ENCODE measurements around the gene MPND. TPM values are rescaled to one million over a fixed set of nuclear protein-coding genes. Genes with fewer than 3 reads are reported as not detected.

The MPND gene
- total RNA-seq, 2 donors from 2014 or later: 51.5 to 55.9 TPM

GRCh38 chr19:4385291-4386040, 42.1 kb downstream of the MPND start:
- H3K9me3 Mint-ChIP-seq: no peaks in the 10 kb centered on the region
- 92 to 96% methylated on average over 10 to 15 of the region's 15 CpGs for WGBS, 2 experiments (ENCODE audit: insufficient coverage in 1 of 2, insufficient read length in 1 of 2)
- TF ChIP-seq, protein P1, sequence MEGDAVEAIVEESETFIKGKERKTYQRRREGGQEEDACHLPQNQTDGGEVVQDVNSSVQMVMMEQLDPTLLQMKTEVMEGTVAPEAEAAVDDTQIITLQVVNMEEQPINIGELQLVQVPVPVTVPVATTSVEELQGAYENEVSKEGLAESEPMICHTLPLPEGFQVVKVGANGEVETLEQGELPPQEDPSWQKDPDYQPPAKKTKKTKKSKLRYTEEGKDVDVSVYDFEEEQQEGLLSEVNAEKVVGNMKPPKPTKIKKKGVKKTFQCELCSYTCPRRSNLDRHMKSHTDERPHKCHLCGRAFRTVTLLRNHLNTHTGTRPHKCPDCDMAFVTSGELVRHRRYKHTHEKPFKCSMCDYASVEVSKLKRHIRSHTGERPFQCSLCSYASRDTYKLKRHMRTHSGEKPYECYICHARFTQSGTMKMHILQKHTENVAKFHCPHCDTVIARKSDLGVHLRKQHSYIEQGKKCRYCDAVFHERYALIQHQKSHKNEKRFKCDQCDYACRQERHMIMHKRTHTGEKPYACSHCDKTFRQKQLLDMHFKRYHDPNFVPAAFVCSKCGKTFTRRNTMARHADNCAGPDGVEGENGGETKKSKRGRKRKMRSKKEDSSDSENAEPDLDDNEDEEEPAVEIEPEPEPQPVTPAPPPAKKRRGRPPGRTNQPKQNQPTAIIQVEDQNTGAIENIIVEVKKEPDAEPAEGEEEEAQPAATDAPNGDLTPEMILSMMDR (conservative IDR thresholded peaks at IDR 0.05): no peak
- Histone ChIP-seq H3K36me3 (ENCODE audit: control insufficient read depth, insufficient read depth, low read length) (peaks cover 16% of the 10 kb centered on the region), H3K4me3 (ENCODE audit: low read length) (no peak overlapping the region), H3K9ac (ENCODE audit: extremely low read depth, low read length, poor library complexity, severe bottlenecking) (no peak overlapping the region), H3K4me1 (ENCODE audit: control insufficient read depth, insufficient read depth, low read length) (peaks cover 8% of the 10 kb centered on the region), H3K27me3 (ENCODE audit: control insufficient read depth, insufficient read depth, low read length, poor library complexity, severe bottlenecking) (no peaks in the 10 kb centered on the region), H3K27ac (ENCODE audit: low read depth, low read length) (peak overlapping the region; percentile 53), H3K9me3 (ENCODE audit: control insufficient read depth, low read length) (no peaks in the 10 kb centered on the region)
- H3K27me3 Mint-ChIP-seq (ENCODE audit: insufficient read depth): no peaks in the 10 kb centered on the region
- H3K4me3 Mint-ChIP-seq: no peak overlapping the region
- peaks cover 22% of the 10 kb centered on the region for H3K4me1 Mint-ChIP-seq
- peaks cover 25% of the 10 kb centered on the region for H3K36me3 Mint-ChIP-seq (ENCODE audit: low read depth)
- H3K27ac Mint-ChIP-seq: no peak overlapping the region
- no peak for DNase-seq

- H3K9me3 Mint-ChIP-seq: no peaks in the 10 kb centered on the region
- Histone ChIP-seq H3K4me3 (ENCODE audit: low read length) (no peak overlapping the region), H3K27ac (ENCODE audit: low read depth, low read length) (no peak overlapping the region), H3K4me1 (ENCODE audit: control insufficient read depth, insufficient read depth, low read length) (peaks cover 14% of the 10 kb centered on the region), H3K27me3 (ENCODE audit: control insufficient read depth, insufficient read depth, low read length, poor library complexity, severe bottlenecking) (no peaks in the 10 kb centered on the region), H3K9me3 (ENCODE audit: control insufficient read depth, low read length) (no peaks in the 10 kb centered on the region), H3K36me3 (ENCODE audit: control insufficient read depth, insufficient read depth, low read length) (peaks cover 16% of the 10 kb centered on the region), H3K9ac (ENCODE audit: extremely low read depth, low read length, poor library complexity, severe bottlenecking) (no peak overlapping the region)
- DNase-seq: no peak
- H3K4me1 Mint-ChIP-seq: peaks cover 28% of the 10 kb centered on the region
- no peak overlapping the region for H3K4me3 Mint-ChIP-seq
- H3K36me3 Mint-ChIP-seq (ENCODE audit: low read depth): peaks cover 25% of the 10 kb centered on the region
- 92 to 100% methylated on average over 3 to 13 of the region's 13 CpGs for WGBS, 2 experiments (ENCODE audit: insufficient coverage in 1 of 2, insufficient read length in 1 of 2)
- no peak overlapping the region for H3K27ac Mint-ChIP-seq
- TF ChIP-seq, protein P1 (conservative IDR thresholded peaks at IDR 0.05): peak; percentile 33
- no peaks in the 10 kb centered on the region for H3K27me3 Mint-ChIP-seq (ENCODE audit: insufficient read depth)
Observed at GRCh38 chr19:4386041-4386782, 42.9 kb downstream of the MPND start.

- peak overlapping the region; percentile 61 for H3K27ac Mint-ChIP-seq
- peaks cover 38% of the 10 kb centered on the region for H3K4me1 Mint-ChIP-seq
- peaks cover 14% of the 10 kb centered on the region for H3K36me3 ChIP-seq (ENCODE audit: control insufficient read depth, insufficient read depth, low read length)
- H3K27ac ChIP-seq (ENCODE audit: low read depth, low read length): peak overlapping the region; percentile 64
- no peak for DNase-seq
- peaks cover 20% of the 10 kb centered on the region for H3K4me1 ChIP-seq (ENCODE audit: control insufficient read depth, insufficient read depth, low read length)
- H3K9ac ChIP-seq (ENCODE audit: extremely low read depth, low read length, poor library complexity, severe bottlenecking): no peak overlapping the region
- no peak overlapping the region for H3K4me3 ChIP-seq (ENCODE audit: low read length)
- H3K9me3 ChIP-seq (ENCODE audit: control insufficient read depth, low read length): no peaks in the 10 kb centered on the region
- H3K4me3 Mint-ChIP-seq: no peak overlapping the region
- peaks cover 21% of the 10 kb centered on the region for H3K36me3 Mint-ChIP-seq (ENCODE audit: low read depth)
- TF ChIP-seq, protein P1 (conservative IDR thresholded peaks at IDR 0.05): no peak
- H3K27me3 Mint-ChIP-seq (ENCODE audit: insufficient read depth): no peaks in the 10 kb centered on the region
- WGBS, 2 experiments (ENCODE audit: insufficient coverage in 1 of 2, insufficient read length in 1 of 2): 89% methylated on average over 7 to 16 of the region's 16 CpGs
- H3K27me3 ChIP-seq (ENCODE audit: control insufficient read depth, insufficient read depth, low read length, poor library complexity, severe bottlenecking): no peaks in the 10 kb centered on the region
- H3K9me3 Mint-ChIP-seq: no peaks in the 10 kb centered on the region
Observed at GRCh38 chr19:4388337-4389063, 45.1 kb downstream of the MPND start.
